HG03354 (cell line): ENCODE measurements around the gene TNRC18.

Experiments
- ATAC-seq: cut with Tn5 transposase; IDR thresholded peaks from one replicate; pipeline ENCODE4 v1.9.1; 2021; ENCODE audit warnings: mild to moderate bottlenecking; ENCODE audit not compliant: unreplicated experiment, poor library complexity, severe bottlenecking

TNRC18 gene

GRCh38 chr7:5429857-5430611 lies 6.4 kb upstream of the TNRC18 start:
- ATAC-seq = no peak

- no peak for ATAC-seq
Observed at GRCh38 chr7:5429253-5429856, 5.7 kb upstream of the TNRC18 start.

GRCh38 chr7:5428478-5429252 lies 5.0 kb upstream of the TNRC18 start:
- no peak for ATAC-seq

- ATAC-seq = no peak
Observed at GRCh38 chr7:5426226-5426475, 2.5 kb upstream of the TNRC18 start.

GRCh38 chr7:5425507-5426225 lies 2.0 kb upstream of the TNRC18 start:
- ATAC-seq = no peak

GRCh38 chr7:5424749-5425506 lies 1.3 kb upstream of the TNRC18 start:
- no peak for ATAC-seq

GRCh38 chr7:5423976-5424748 lies 528 bp upstream of the TNRC18 start:
- peak; percentile 33 for ATAC-seq

- no peak for ATAC-seq
Observed at GRCh38 chr7:5422396-5423305, 983 bp downstream of the TNRC18 start.

- ATAC-seq = no peak
Observed at GRCh38 chr7:5421714-5422395, 1.8 kb downstream of the TNRC18 start.

- ATAC-seq = no peak
Observed at GRCh38 chr7:5420881-5421713, 2.5 kb downstream of the TNRC18 start.

GRCh38 chr7:5420067-5420880 lies 3.4 kb downstream of the TNRC18 start:
- no peak for ATAC-seq

- ATAC-seq = no peak
Observed at GRCh38 chr7:5419539-5420066, 4.0 kb downstream of the TNRC18 start.

GRCh38 chr7:5418285-5418582 lies 5.4 kb downstream of the TNRC18 start:
- ATAC-seq = no peak

GRCh38 chr7:5417106-5418071 lies 6.2 kb downstream of the TNRC18 start:
- no peak for ATAC-seq

- no peak for ATAC-seq
Observed at GRCh38 chr7:5414916-5415315, 8.7 kb downstream of the TNRC18 start.
